ENCODE data around the gene NIFK. TPM values are rescaled to one million over a fixed set of nuclear protein-coding genes. Genes with fewer than 3 reads are reported as not detected.

The NIFK gene
- total RNA-seq, 4 donors from 2014 or later: 21.2 to 61.2 (median 39.4) TPM

DNA sequence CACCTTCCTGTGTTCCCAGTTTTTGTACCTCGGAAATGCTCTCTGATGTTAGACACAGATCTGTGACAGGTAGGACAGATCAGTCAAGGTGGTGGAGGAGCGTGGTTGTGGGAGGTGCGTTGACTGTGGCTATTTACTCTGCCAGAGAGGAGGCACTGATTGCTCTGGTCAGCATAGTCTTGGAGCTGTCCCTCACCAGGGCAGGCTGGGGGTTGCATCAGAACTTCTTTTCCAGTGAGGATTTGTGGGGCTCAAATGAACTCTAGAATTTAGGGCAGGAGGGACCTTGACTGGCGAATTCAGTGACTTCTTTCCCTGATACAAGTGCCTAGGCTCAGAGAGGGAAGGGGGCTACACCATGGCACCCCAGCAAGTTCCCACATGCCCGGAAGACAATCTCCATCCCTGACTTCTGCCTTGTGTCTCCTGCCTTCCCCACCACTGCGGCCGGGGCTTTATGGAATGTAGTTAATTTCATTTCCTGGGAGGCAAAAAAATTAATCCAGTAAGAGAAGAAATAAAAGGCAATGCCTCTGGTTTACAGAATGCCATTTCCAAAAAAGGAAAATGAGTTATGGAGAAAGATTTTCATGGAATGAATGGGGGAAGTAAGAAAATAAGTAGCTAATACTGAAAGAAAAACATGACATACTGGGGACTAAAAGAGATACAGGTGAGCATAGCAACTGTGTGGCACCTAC is 26.1 kb downstream of the NIFK start:
- no peak overlapping the region for H3K27ac ChIP-seq
- H3K27me3 ChIP-seq: no peaks in the 10 kb centered on the region
- no peak overlapping the region for H3K4me3 ChIP-seq
- no peaks in the 10 kb centered on the region for H3K9me3 ChIP-seq
- no peak for TF ChIP-seq POLR2A (IDR thresholded peaks at IDR 0.05)
- TF ChIP-seq, protein P1, sequence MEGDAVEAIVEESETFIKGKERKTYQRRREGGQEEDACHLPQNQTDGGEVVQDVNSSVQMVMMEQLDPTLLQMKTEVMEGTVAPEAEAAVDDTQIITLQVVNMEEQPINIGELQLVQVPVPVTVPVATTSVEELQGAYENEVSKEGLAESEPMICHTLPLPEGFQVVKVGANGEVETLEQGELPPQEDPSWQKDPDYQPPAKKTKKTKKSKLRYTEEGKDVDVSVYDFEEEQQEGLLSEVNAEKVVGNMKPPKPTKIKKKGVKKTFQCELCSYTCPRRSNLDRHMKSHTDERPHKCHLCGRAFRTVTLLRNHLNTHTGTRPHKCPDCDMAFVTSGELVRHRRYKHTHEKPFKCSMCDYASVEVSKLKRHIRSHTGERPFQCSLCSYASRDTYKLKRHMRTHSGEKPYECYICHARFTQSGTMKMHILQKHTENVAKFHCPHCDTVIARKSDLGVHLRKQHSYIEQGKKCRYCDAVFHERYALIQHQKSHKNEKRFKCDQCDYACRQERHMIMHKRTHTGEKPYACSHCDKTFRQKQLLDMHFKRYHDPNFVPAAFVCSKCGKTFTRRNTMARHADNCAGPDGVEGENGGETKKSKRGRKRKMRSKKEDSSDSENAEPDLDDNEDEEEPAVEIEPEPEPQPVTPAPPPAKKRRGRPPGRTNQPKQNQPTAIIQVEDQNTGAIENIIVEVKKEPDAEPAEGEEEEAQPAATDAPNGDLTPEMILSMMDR (IDR thresholded peaks at IDR 0.05): no peak
- no peaks in the 10 kb centered on the region for H3K4me1 ChIP-seq
- intact Hi-C loops (cut with DNase I; ENCODE audit: low total_unique reads): no loop called here
- no peaks in the 10 kb centered on the region for H3K36me3 ChIP-seq
- DNase-seq: no peak

DNA sequence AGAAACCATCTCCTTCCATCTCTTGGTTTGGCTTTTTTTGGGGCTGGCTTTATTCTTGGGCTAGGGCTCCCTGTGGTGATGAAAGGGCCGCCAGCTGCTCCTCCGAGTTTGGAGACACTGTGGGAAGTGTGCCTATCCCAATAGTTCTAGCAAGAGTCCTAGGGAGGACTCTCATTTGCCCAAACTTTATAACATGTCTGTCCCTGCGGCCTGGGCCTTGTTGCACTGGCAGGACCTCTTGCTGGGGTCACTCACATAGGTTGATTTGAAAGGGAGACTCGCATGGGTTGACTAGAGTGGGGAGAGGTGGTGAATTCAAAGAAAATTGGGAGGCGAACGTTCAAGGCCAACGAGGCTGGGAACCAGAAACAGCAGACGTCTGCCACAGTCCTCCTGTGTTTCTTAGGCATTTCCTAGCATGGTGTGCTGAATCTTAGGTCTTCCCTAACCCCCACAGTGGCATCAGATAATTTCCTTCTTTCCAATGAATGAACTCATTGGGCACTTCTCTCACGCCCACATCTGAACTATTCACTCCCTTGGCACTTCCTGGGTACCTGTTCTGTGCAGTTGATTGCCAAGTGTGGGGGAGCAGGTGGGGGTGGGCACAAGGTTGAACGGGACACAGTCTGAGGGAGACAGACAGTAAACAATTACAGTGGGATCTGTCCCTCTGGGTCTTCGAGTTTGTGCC is 26.8 kb downstream of the NIFK start:
- H3K9me3 ChIP-seq: no peaks in the 10 kb centered on the region
- no peak overlapping the region for H3K4me3 ChIP-seq
- H3K27ac ChIP-seq: no peak overlapping the region
- no peak for DNase-seq
- no peaks in the 10 kb centered on the region for H3K4me1 ChIP-seq
- intact Hi-C loops (cut with DNase I; ENCODE audit: low total_unique reads): no loop called here
- H3K36me3 ChIP-seq: no peaks in the 10 kb centered on the region
- TF ChIP-seq, protein P1 (IDR thresholded peaks at IDR 0.05): no peak
- TF ChIP-seq POLR2A (IDR thresholded peaks at IDR 0.05): no peak
- H3K27me3 ChIP-seq: no peaks in the 10 kb centered on the region

DNA sequence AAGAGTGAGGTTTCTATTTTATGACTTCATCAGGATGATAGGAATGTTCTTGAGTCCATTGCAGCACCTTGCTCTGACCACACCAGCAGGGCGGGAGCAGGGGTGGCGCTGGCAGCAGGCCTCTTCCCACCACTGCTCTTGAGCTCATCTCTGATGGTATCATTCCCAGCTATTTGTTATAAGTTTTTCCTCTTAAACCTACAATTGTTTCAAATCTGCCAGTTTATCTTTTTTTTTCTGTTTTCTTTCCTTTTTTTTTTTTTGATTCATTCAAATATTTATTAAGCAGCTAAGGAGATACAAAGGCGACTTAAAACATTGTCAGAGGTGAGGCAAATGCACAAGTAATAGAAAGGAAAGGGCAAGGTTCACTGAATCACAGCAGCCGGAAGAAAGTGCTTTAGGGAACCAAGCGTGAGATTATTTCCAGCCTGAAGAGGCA is 28.7 kb downstream of the NIFK start:
- intact Hi-C loops (cut with DNase I; ENCODE audit: low total_unique reads): no loop called here
- DNase-seq: no peak
- TF ChIP-seq POLR2A (IDR thresholded peaks at IDR 0.05): no peak
- TF ChIP-seq, protein P1 (IDR thresholded peaks at IDR 0.05): no peak
- no peaks in the 10 kb centered on the region for H3K4me1 ChIP-seq
- H3K36me3 ChIP-seq: no peaks in the 10 kb centered on the region
- H3K27me3 ChIP-seq: no peaks in the 10 kb centered on the region
- H3K27ac ChIP-seq: no peak overlapping the region
- H3K4me3 ChIP-seq: no peak overlapping the region
- H3K9me3 ChIP-seq: no peaks in the 10 kb centered on the region

DNA sequence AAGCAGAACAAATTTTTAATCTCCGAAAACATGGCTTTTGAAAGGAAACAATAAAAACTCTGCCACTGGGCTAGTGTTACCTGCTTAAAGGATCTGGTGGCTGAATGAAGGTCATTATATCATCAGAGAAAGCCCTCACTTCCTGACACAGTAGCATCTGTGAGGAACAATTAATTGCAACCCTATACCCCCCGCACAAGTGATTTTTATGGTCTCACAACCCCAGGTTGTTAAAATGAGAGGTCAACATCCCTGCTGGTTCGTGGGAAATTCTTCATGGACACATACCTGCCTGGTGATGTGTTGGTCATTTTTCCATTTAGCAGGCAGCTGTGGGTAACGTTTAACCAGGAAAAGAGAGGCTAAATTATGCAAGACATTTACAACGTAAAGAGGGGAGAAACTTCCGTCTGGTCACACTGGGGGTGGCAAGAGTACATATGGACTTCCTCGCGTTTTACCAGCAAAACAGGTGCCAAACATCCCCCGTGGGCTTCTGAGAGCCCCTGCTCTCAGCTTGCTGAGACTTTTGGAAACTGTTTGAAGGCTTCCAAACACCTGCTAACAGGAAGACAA is 29.2 kb downstream of the NIFK start:
- TF ChIP-seq, protein P1 (IDR thresholded peaks at IDR 0.05): no peak
- no peak for TF ChIP-seq POLR2A (IDR thresholded peaks at IDR 0.05)
- Histone ChIP-seq H3K9me3 (no peaks in the 10 kb centered on the region), H3K27ac (no peak overlapping the region), H3K27me3 (no peaks in the 10 kb centered on the region), H3K4me3 (no peak overlapping the region), H3K36me3 (no peaks in the 10 kb centered on the region), H3K4me1 (no peaks in the 10 kb centered on the region)
- DNase-seq: no peak
- intact Hi-C loops (cut with DNase I; ENCODE audit: low total_unique reads): no loop called here

DNA sequence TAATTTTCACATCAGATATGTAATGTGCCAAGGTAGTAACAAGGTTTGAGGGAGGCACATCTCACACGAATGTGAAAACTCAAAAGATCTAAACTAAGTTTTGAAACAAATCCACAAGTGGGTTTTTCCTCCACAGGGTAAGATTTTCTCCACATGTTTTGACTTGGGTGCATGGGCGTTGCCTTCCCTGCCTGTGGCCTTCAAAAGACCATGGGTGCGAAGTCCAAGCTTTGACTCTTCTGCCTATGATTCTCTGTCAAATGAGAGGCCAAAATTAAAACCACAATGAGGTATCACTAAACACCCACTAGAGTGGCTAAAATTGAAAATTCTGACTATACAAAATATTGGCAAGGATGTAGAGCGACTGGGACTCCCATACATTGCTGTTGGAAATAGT is 30.7 kb downstream of the NIFK start:
- no peak for DNase-seq
- Histone ChIP-seq H3K4me3 (no peak overlapping the region), H3K4me1 (no peaks in the 10 kb centered on the region), H3K9me3 (no peaks in the 10 kb centered on the region), H3K27me3 (no peaks in the 10 kb centered on the region), H3K27ac (no peak overlapping the region), H3K36me3 (no peaks in the 10 kb centered on the region)
- TF ChIP-seq, protein P1 (IDR thresholded peaks at IDR 0.05): no peak
- TF ChIP-seq POLR2A (IDR thresholded peaks at IDR 0.05): no peak
- intact Hi-C loops (cut with DNase I; ENCODE audit: low total_unique reads): no loop called here

Data from uterus (tissue), 4 donors.